GM12875 (cell line): ENCODE data around the gene CLK3.

Experiments used
- H3K4me3 ChIP-seq: one replicate; pipeline ENCODE4 v1.5.1; 2011; ENCODE audit warnings: low read depth, low read length, control low read depth
- CTCF ChIP-seq: IDR thresholded peaks from 2 replicates; pipeline ENCODE4 v1.5.1; 2011; ENCODE audit warnings: low read depth, mild to moderate bottlenecking, control low read depth, inconsistent platforms, low read length, moderate library complexity, borderline replicate concordance; ENCODE audit not compliant: insufficient read depth

Gene CLK3

GRCh38 chr15:74580538-74581350 lies 34.9 kb upstream of the CLK3 start:
- H3K4me3 ChIP-seq, result no peak overlapping the region
- TF ChIP-seq CTCF, result no peak

- TF ChIP-seq CTCF, result no peak
Observed at GRCh38 chr15:74584204-74584603, 31.4 kb upstream of the CLK3 start.

DNA sequence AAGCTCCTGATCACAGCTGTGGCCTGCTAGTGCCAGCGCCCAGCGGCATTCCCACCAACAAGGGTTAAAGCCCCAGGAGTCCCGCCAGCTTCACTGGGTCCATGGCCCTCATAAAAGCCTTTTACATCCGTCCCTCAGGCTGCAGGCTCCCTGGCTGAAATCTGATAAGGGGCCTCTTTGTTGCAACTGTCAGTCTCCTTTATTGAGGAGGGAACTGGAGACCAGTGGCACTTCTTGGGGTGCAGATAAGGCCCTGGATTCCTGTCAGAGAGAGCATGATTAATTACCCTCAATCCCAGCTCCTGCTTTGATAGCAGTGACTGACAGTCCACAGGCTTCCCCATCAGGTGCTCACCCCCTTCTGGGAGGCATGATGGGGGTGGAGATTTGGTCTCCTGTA lies 30.9 kb upstream of the CLK3 start:
- no peak overlapping the region for H3K4me3 ChIP-seq
- no peak for TF ChIP-seq CTCF

More at GRCh38 chr15:74584204-74584603, 31.4 kb upstream of the CLK3 start:
- H3K4me3 ChIP-seq, result no peak overlapping the region

- TF ChIP-seq CTCF, result no peak
- H3K4me3 ChIP-seq, result no peak overlapping the region
Observed at GRCh38 chr15:74585191-74585590, 30.4 kb upstream of the CLK3 start.

DNA sequence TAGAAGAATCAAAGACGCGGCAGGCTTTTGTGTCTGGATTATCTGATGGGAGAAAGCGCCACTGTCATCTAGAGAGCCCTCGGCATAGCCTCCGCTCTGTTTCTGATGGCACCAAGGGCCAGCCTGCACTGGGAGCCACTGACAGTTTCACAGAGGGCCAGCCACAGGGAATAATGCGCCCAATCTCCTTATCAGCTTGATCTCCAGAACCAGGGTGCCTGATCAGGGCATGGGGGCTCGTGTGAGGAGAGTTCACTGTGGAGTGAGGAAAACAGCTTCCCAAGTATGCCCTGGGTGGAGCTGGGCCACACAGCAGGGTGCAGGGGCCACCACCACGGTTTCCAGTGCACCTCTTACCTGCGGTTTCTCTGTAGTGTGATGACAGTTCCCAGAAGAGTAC lies 29.8 kb upstream of the CLK3 start:
- no peak overlapping the region for H3K4me3 ChIP-seq
- TF ChIP-seq CTCF, result no peak

- H3K4me3 ChIP-seq, result no peak overlapping the region
- no peak for TF ChIP-seq CTCF
Observed at GRCh38 chr15:74589826-74590225, 25.8 kb upstream of the CLK3 start.

DNA sequence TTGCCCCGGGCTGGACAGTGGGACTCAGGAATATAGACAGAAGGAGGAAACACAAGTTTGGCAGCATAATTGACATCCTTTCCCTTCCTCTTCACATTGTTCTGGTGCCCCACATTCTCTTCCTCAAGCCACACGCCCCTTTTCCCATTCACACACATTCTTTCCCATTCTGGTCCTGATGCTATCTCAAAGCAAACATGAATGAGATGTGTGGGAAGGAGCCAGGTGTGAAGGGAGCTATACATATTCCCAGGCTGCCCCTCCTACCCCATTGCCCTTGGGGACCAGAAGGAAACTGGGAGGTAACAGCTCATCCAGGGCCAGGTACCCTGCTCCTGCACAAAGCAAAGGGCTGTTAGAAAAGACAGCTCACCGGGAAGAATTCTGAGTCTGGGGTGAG lies 23.4 kb upstream of the CLK3 start:
- no peak for TF ChIP-seq CTCF
- no peak overlapping the region for H3K4me3 ChIP-seq
